Activated CD8-positive, alpha-beta memory T cell treated with anti-CD3 and anti-CD28 coated beads, Interleukin-2, amount 50 U/mL, for 24 hours (primary cell): Measurements from ENCODE around the gene PPIP5K2.
"Not testable (repeated sequence)": the region's sequence is repeated elsewhere in the genome, so short reads cannot be mapped to it uniquely, and the experiment has no call there.

Source experiments
- DNase-seq: peaks from one replicate; pipeline ENCODE4 v3.0.0-alpha.2; 2020; ENCODE audit errors: extremely low read depth

The PPIP5K2 gene

DNA sequence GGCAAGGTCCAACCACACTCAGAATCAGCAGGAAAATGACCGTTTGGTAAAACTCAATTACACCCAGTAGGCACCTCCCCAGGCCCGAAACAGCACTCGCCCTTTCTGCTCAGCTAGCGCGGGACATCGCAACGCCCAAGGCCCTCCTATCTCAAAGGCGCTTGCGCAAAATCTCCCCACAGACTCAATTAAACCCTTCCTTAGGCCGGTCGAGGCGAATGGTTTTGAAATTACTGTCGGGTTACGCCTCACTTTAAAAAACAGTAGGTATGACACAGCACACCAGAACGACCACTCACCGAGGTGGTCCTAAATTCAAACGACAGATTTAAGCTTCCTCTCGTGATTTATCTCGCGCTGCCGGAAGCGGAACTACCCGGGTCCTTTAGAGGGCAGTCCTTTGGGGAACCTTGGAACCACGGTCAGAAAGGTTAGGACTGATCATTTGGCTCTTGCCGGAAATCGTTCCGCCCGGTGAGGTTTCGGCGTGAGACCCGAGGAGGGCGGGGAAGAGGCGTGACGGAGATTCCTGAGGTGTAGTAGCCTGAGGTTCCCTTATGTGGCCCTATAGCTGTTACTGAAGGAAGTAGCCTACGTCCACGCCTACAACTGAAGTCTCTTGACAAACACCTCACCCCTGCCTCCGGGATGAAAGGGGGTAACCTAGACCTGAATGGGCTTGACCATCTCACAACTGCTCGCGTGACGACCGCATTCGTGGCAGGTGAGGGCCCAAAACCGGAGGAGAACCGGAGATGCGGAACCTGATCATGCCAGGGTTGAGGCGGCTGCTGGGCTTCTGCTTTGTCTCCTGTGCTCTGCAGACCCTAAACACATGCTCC is at the start of gene PPIP5K2, which contains the start of gene GIN1:
TSS of gene PPIP5K2 (plus strand) at position 537 of the 842 bp plus-strand sequence. CDS start 9,289 bp downstream, outside the sequence.
TSS of gene GIN1 (minus strand) at position 374 of the 842 bp plus-strand sequence. CDS start 11,431 bp downstream, outside the sequence.
- DNase-seq = peak; percentile 96

DNA sequence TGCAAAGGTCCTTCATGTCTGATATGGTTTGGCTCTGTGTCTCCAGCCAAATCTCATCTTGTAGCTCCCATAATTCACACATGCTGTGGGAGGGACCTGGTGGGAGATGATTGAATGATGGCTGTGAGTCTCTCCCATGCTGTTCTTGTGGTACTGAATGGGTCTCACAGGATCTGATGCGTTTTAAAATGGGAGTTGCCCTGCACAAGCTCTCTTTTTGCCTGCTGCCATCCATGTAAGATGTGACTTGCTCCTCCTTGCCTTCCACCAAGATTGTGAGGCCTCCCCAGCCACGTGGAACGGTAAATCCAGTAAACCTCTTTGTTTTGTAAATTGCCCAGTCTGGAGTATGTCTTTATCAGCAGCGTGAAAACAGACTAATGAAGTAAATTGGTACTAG is 46.6 kb upstream of the PPIP5K2 start:
- not testable (repeated sequence) for DNase-seq

DNA sequence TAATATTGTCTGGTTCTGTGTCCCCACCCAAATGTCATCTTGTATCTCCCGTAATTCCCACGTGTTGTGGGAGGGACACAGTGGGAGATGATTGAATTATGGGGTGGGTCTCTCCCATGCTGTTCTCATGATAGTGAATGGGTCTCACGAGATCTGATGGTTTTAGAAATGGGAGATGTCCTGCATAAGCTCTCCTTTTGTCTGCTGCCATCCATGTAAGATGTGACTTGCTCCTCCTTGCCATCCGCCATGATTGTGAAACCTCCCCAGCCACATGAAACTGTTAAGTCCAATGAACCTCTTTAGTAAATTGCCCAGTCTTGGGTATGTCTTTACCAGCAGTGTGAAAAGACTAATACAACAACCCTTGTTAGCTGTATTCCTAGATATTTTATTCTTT is 44.7 kb upstream of the PPIP5K2 start:
- DNase-seq = no peak

DNA sequence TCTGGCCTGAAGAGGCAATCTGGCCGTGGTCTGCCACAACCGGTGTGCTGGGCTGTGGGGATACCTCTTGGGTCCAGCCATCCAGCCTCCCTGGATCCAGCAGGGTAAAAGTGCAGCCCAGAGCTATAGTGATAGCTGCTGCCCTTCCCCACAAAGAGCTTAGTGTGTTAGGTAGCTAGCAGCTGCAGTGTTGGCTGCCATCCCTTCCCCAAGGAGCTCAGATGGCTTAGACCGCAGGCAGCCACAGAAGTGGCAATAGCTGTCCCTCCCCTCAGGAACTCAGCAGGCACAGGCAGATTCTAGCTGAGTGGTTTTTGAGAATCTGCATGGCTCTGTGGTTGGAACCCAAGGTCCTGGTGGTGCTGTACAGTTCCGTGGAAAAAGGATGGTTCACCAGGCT is 40.3 kb upstream of the PPIP5K2 start:
- DNase-seq = no peak

DNA sequence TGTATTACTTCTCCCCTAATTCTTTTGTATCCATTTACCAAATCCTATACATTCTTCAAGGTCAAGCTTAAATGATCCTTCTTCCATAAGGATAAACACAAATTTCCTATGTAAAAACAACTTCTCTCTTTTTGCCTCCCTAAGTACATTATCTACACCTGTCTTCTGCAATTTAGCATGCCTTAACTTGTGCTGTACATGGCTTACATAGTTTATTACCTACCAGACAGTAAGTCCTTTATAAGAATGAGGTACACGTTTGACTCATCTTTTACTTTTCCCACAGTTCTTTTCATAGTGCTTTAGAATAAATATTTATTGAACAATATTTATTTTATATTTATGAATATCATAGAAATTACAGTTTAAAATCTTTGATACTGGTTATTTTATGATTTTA is 33.6 kb upstream of the PPIP5K2 start:
- DNase-seq = no peak

DNA sequence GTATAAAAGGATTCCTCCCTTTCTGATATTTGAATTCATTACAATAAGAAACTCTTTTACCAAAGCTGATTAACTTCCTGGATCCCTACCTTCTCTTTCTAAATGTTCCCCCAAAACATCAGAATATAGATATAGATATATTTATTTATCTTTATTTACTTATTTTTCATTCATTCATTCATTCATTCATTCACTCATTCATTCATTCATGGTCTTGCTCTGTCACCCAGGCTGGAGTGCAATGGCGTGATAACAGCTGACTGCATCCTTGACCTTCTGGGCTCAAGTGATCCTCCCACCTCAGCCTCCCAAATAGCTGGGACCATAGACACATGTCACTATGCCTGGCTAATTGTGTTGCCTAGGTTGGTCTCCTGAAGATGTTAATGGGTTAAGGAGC is 30.8 kb upstream of the PPIP5K2 start:
- DNase-seq = no peak

DNA sequence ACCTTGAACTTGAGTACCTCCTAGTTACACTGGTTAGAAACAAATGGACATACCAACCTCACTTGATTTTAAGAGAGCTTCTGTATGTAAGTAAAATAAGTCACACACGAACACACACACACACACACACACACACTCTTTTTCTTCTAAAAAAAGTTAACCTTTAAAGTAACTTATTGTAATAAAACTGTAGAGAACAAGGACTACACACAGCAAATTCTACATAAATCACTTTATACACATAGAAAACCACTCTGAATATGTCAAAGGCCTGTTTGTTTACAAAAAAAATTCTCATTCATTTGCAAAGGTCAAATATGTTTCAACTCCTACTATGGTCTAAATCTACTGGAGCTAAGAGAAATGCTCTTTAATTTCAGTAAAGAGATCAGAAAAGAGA is 29.3 kb upstream of the PPIP5K2 start:
- DNase-seq = no peak

DNA sequence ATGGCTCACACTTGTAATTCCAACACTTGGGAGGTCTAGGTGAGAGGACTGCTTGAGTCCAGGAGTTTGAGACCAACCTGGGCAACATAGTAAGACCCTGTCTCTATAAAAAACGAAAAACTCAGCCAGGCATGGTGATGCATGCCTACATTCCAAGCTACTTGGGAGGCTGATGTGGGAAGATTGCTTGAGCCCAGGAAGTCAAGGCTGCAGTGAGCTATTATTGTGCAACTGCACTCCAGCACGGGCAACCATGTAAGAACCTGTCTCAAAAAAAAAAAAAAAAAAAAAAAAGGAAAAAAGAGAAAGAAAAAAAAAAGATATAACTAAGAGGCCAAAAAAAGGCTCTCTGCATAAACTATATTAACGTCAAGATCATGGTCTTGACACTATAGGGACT is 27.4 kb upstream of the PPIP5K2 start:
- no peak for DNase-seq

DNA sequence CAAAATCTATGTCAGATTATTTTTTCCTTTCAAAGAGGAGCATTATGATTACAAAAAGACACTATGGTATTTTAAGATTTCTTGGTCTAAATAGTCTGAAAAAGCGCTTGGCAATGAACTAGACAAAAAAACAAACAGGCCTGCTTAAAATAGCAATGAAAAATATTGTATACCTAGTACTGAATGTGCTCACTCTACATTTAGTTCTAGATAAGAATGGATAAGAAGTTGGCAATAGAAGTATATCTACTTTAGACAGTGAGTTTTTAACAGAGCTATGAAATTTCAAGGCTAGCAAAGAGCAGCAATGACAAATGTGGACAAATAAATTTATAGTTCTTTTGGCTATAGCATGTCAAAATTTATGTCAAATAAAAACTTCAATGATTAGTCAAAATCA is 26.4 kb upstream of the PPIP5K2 start:
- no peak for DNase-seq

DNA sequence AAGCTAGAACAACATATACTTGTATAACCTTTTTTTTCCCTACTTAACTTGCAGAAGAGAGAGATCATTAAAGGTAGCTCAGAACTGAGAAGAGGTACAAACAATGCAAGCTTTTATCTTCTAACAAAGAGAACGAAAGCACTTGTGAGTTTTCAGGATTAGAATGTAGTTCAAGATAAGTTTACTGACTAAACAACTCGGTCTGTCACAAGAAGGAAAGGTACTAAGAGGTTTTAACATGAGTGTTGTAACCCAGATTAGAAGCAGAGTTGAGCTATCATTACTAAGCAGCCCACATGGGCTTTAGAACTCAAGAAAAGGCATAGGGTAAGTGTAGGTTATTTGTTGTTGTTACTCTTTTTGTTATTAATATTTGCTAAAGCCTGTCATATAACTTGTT is 25.4 kb upstream of the PPIP5K2 start:
- DNase-seq = no peak

DNA sequence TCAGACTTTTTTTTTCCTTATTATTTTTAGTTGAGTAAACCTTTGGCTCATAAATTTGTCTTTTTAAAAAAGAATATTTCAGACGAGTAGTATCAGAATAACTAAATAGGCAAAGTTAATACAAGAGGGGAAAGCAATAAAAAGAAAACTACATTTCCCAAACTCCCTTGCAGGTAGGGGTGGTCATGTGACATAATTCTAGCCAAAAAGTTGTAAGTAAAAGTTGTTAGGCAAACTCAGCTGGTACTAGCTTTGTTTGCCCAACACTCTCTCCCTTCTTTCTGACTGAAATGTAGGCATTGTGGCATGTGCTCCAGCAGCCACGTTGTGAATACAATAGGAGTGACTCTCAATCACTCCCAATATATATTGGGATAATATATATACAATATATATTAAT is 21.1 kb upstream of the PPIP5K2 start:
- no peak for DNase-seq

DNA sequence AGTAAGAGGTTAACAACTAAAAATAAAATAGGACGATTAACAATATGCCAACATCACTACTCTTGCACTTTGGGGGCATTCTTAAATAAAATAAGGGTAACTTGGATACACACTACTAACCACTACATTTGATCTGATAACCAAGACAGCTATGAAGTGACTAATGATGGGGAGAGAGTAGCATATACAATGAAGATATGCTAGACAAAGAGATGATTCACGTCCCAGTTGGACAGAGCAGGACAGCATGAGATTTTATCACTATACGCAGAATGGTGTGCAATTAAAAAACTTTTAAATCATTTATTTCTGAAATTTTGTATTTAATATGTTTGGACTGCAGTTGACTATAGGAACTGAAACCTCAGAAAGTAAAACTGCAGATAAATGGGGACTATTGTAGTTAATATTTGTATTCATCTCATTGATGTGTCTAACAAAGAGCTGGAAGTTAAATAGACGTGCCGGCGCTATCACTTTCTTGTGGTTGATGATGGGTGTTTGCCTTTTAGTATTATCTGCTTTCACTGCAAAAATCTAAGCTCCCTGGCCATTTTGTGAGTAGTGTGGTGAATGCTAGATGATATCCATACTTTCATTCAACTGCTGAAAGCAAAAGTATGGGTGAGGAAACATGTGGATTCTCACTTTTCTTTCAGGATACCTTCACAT is 18.9 kb upstream of the PPIP5K2 start:
- DNase-seq = no peak

DNA sequence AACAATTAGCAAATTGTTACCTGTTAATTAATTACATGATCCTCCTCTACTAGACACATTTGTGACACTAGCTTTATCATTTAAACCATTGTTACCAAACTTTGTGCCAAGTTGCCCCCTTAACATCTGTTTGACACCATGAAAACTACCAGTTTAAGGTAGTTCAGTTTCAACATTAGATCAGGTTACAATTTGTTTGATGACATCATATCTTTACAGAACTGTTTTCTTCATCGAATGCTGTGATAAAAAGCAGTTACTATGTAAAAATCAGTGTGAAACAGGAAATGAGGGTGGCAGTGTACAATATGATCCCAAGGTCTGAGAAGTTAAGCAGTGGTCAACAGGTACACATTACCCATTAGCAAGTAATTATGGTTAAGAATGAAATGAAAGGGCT is 17.9 kb upstream of the PPIP5K2 start:
- DNase-seq = no peak

DNA sequence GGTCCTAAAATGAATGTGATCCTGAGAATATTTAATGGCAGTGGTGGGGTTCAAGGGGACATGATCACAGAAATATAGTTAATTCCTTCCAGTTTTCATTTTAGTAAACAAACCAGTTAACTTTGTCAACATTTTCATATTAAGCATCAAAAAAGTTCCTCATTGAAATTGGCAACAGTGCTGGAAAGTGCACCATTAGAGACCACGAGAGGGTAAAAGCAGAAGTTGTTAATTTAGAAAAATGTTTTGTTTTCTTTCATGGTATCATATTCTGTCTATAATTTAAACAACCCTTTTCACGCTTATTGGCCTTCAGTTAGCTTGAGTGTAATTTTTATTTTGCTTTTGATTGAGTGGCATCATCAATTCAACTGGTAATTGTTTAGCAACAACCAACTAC is 12.0 kb upstream of the PPIP5K2 start:
- no peak for DNase-seq

DNA sequence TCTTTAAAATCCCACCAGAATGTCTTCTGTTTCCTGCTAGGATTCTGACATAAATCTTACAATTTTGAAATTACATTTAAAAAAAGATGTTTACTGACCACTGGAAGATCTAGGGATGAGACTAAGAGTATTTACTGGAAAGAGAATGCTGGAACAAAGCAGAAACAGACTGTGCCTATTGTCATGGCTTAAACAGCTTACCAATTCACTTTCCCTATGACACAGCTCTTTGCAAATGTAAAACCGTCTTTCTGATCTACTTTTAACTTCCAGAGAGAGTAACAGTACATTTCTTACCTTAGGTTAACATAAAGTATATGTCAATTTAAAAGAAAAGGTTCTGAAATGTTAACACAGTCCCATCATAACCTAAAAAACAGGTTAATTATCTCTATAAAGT is 10.8 kb upstream of the PPIP5K2 start:
- no peak for DNase-seq

DNA sequence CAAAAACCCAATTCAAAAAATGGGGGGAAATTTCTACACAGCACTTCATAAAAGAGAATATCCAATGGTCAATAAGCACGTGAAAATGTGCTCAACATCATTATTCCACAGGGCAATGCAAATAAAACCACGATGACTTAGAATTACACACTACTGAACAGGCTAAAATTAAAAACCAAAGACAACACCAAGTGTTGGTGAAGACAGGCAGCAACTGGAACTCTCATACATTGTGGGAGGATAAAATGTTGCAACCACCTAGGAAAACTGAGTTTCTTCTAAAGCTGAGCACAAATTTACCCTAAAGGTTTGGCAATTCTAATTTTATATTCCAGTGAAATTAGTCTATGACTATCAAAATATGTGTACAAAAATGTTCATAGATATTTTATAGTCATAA is 9.7 kb upstream of the PPIP5K2 start:
- no peak for DNase-seq

DNA sequence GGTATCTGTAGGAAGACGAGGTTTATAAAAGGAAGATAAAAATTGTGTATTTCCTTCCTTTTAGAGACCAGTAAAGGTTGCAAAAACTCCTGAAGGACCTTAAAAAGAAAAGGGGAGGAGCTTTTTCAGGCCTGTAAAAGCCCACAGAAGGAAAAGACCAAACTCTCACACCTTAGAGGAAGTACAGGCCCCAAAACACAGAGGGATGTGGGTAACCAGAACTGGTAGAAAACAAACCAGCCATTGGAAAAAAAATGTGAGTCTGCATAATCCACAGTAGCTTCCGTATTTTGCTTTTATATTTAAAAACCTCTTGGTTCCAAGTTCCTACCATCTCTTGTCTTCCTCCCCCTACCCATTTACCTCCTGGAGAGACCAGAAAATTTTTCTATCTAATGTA is 8.6 kb upstream of the PPIP5K2 start:
- DNase-seq = no peak

DNA sequence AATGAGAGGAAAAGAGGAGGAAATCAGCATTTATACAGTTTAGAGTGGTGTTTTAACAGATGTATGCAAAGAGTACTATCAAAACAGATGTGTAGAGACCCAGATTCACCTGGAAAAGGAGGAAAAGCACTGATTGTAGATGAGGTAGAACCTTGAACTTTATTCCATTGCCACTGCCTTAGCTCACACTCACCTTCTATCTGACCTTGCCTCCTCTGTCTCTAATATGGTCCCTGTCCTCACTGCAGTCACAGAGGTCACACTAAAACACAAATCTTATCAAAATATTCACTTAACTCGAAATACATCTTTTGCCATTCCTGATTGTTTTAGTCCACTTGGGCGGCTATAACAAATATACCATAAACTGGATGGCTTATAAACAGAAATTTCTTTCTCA is 7.2 kb upstream of the PPIP5K2 start:
- DNase-seq = no peak

DNA sequence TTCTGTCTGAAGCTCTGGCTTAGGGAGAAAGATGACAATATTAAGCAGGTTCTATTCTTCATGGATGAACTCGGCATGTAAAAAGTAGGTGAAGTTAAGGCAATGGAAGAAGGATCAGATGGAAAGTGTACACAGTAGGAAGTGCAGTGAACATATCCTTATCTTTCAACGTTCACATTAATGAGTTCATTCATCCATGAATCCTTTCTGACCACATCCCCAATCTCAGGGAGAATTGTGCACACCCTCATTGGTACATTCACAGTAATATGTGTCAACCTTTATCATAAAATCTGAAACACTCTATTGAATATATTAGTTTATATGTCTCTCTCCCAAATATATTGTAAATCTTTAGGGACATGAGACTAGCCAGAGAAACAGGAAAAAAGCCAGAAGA is 5.7 kb upstream of the PPIP5K2 start:
- DNase-seq = no peak

DNA sequence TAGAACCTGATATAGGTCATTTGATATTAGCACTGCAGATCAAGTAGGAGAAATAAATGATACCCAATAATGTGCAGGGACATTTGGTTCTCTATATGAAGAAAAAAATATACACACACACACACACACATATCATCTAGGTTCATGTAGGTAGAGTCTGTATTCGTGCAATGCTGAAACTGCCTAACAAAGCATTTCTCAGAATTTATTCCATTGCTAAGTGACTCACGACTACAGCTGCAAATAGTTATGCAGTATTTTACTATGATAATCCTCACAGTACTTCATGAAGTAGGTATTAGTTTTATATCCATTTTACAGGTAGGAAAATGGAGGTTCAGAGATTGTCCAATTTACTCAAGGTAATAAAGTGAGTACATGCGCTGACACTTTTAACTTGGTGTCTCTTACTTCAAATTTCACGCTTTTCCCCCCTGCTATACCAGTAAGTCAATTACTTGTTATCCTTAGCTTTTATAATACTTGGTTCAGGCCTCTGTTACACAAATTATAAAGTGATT is 2.6 kb upstream of the PPIP5K2 start:
- no peak for DNase-seq

DNA sequence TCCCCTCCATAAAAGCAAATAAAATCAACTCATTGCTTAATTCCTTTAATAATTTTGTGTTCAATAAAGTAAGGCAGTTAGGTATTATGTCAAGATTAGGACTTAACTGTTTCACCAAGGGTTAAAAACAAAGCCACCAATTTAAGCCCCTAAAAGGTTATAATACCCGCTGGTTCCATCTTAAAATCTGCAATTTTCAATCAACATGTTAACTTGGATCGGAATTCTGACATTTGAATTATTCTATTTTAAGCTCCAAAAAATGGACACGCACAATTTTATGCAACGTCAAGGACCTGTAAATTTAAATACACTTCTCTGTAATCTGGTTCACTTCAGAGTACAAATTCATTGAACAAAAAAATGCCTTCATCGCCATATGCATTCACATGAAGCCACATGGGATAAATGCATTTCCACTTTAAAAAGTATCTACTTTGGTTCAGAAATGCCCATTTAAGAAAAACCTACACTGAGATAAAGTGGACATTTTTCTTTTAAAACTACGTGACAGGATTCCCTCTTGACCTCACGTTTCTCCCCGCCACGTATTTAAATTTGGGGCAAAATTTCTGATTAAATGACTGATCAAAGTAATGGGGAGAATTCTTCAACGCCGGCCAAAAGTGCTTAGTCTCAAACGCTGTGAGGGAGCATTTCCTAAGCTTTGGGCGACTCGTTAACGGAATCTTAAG is 884 bp upstream of the PPIP5K2 start:
- no peak for DNase-seq

DNA sequence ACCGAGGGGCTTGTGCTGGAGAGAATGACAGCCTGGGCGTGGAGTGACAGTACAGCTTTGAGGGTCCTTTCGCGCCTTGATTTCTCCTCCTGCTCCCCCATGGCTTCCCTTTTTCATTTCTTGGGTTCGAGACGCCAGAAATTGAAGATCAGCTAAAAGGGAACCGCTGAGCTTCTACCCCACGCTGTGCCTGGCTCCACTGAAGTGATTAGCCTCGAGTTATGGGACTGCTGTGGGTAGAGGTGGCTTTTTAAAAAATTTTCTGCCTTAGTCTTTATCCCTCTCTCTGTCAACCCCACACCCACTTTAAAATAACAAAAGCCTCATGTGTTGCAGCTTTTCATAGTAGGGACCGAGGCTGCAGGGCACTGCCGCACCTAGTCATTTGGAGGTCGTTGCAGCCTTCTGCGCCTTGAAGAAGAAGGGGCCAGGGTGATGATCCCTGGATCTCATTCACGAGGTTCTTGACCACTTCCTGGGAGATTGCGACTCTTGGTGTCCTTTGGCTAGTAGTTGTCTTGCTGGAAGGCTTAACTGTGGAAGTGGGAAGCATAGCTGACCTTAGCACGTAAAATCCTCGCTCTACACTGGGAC is 603 bp downstream of the PPIP5K2 start:
- no peak for DNase-seq
